ENCODE data around the gene OR10A3.

GRCh38 chr11:7906481-7906880 lies 35.0 kb downstream of the OR10A3 start:
- TF ChIP-seq CTCF (IDR thresholded peaks at IDR 0.05) (no peak), EZH2 (IDR thresholded peaks at IDR 0.05) (no peak), EZH2phosphoT487 (IDR thresholded peaks at IDR 0.05) (no peak)
